Measurements from ENCODE around the gene DUOXA2.

DNA sequence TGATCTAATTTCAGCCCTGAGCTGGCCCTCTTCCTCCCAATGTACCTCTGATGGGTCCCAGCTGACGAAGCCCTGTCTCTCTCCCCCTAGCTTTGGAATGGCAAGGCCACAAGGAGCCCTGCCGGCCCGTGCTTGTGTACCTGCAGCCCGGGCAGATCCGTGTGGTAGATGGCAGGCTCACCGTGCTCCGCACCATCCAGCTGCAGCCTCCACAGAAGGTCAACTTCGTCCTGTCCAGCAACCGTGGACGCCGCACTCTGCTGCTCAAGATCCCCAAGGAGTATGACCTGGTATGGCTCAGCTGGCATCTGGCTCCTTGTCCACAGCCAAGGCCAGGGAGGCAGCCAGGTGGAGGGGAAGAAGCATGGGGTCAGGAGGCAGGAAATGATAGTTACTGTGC is 29.8 kb downstream of the DUOXA2 start:
- TF ChIP-seq, protein P1, sequence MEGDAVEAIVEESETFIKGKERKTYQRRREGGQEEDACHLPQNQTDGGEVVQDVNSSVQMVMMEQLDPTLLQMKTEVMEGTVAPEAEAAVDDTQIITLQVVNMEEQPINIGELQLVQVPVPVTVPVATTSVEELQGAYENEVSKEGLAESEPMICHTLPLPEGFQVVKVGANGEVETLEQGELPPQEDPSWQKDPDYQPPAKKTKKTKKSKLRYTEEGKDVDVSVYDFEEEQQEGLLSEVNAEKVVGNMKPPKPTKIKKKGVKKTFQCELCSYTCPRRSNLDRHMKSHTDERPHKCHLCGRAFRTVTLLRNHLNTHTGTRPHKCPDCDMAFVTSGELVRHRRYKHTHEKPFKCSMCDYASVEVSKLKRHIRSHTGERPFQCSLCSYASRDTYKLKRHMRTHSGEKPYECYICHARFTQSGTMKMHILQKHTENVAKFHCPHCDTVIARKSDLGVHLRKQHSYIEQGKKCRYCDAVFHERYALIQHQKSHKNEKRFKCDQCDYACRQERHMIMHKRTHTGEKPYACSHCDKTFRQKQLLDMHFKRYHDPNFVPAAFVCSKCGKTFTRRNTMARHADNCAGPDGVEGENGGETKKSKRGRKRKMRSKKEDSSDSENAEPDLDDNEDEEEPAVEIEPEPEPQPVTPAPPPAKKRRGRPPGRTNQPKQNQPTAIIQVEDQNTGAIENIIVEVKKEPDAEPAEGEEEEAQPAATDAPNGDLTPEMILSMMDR (conservative IDR thresholded peaks at IDR 0.05; ENCODE audit: low read length), result no peak
- TF ChIP-seq EZH2phosphoT487 (IDR thresholded peaks at IDR 0.05; ENCODE audit: borderline replicate concordance), result no peak
